Spinal cord (tissue), 10 donors: ENCODE measurements around the gene KDM2B. TPM values are rescaled to one million over a fixed set of nuclear protein-coding genes. Genes with fewer than 3 reads are reported as not detected.
A peak's percentile ranks its signal among the peaks of the same experiment; 100 is the strongest.

Experiments used
- DNase-seq, 6 donors: peaks; one replicate each; pipeline versions ENCODE4 v3.0.0 to v3.0.0-alpha.2; 2013 to 2015; ENCODE audit warnings: low spot score in 6 of 6, low read depth in 4 of 6
- H3K27ac ChIP-seq: one replicate; pipeline ENCODE4 v1.5.1; 2013; ENCODE audit warnings: low read depth, low read length, control low read depth
- H3K27me3 ChIP-seq: one replicate; pipeline ENCODE4 v1.6.1; 2013; ENCODE audit warnings: low read length; ENCODE audit not compliant: control insufficient read depth, insufficient read depth
- H3K36me3 ChIP-seq: one replicate; pipeline ENCODE4 v1.6.1; 2013; ENCODE audit warnings: low read length; ENCODE audit not compliant: control insufficient read depth, insufficient read depth
- H3K4me1 ChIP-seq: one replicate; pipeline ENCODE4 v1.6.1; 2013; ENCODE audit warnings: low read length; ENCODE audit not compliant: control insufficient read depth, insufficient read depth
- H3K4me3 ChIP-seq: one replicate; pipeline ENCODE4 v1.5.1; 2013; ENCODE audit warnings: low read depth, low read length, control low read depth
- H3K9me3 ChIP-seq: one replicate; pipeline ENCODE4 v1.6.1; 2013; ENCODE audit warnings: low read length; ENCODE audit not compliant: control insufficient read depth, insufficient read depth
- WGBS: methylation state at CpG from one replicate; pipeline ENCODE4 v1.1.5; 2013; ENCODE audit warnings: missing lambda C conversion rate; ENCODE audit not compliant: insufficient coverage; 5-methylcytosine and 5-hydroxymethylcytosine counted together
- polyA plus RNA-seq, 2 donors: library from polyadenylated mRNA; unstranded; fragments of 120-200 nt; gene quantifications; one replicate each; pipeline ENCODE4 v1.2.1, GENCODE V29; 2013; ENCODE audit not compliant: insufficient read length in 2 of 2
- total RNA-seq, 2 donors: library from RNA; depleted of rRNA in 1 of 2; stranded (reverse); fragments of 120-200 nt in 1 of 2; fragments of >200 nt in 1 of 2; gene quantifications; one replicate each; pipeline versions ENCODE4 v1.2.3 to v1.2.4, GENCODE V29; 2013 to 2014
- donor health status: healthy.

KDM2B gene
- total and polyA plus RNA-seq, 4 donors: 26.8 to 58.3 (median 43.8) TPM

DNA sequence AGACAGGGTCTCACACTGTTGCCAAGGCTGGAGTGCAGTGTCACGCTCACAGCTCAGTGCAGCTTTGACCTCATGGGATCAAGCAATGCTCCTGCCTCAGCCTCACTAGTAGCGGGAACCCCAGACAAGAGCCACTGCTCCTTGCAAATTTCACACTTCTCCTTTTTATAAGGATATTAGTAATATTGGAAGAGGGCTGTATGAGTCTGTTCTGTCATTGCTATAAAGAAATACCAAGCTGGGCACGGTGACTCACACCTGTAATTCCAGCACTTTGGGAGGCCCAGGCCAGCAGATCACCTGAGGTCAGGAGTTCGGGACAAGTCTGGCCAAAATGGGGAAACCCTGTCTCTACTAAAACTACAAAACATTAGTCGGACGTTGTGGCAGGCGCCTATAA, 32.6 kb upstream of the KDM2B start:
- Histone ChIP-seq H3K9me3 (no peaks in the 10 kb centered on the region), H3K27ac (no peak overlapping the region), H3K27me3 (no peaks in the 10 kb centered on the region), H3K4me1 (peaks cover 23% of the 10 kb centered on the region), H3K4me3 (no peak overlapping the region), H3K36me3 (no peaks in the 10 kb centered on the region)
- no peak for DNase-seq
- WGBS: 97% methylated on average over 5 of the region's 7 CpGs

DNA sequence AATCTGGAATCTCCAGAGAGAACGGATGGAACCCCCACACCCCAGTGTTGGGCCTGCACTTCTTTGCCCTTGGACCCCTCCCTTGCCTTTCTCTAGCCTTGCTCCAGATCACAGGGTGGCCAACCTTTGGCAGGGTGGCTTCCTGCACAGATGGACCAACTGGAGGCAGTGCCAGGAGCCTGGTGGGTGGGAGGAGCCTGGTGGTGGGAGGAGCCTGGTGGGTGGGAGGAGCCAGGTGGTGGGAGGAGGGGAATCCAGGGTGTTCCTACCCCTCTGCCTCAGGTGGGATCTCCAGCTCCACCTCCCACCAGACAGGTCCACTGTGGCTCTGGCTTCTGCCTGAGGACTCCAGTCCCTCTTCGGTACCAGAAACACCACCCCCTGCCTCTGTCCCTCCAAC, 30.5 kb upstream of the KDM2B start:
- Histone ChIP-seq H3K4me3 (no peak overlapping the region), H3K4me1 (peaks cover 23% of the 10 kb centered on the region), H3K27ac (no peak overlapping the region), H3K36me3 (no peaks in the 10 kb centered on the region), H3K9me3 (no peaks in the 10 kb centered on the region), H3K27me3 (no peaks in the 10 kb centered on the region)
- WGBS: 86% methylated on average over 2 of the region's 2 CpGs
- DNase-seq: no peak

DNA sequence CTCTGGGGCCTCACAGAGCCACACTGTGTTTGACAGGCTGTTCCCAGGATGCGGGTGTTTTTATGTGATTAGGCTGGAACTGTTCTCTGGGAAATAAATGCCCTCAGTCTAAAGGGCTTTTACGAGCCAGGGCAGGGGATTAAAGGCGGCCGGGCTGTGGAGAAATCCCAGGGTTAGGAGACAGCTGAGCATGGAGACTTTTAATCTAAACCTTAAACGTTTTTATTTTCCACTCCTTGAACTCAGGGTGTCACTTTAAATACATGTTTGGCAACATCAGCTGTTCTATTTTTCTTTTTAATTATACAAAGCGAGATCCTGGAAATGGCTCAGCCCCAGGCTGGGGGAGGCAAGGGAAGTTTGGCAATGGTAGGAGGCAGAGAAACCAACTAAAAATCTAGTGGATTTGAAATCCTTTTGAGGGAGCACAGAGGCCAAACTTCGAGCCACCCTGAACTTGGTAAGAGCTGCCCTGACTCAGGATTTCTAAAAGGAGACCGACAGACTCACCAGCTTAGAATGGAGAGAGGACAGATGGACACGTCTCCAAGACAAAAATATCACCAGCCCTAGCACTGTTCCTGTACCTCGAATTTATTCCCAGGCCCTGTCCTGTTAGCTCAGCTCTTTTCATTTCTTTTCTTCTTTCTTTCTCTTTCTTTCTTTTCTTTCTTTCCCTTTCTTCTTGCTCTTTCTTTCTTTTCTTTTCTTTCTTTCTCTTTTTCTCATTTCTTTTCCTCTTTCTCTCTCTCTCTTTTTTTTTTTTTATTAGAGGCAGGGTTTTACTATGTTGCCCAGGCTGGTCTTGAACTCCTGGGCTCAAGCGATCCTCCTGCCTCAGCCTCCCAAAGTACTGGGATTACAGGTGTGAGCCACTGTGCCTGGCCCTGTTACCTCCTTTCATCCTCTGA, 29.7 kb upstream of the KDM2B start:
- WGBS: 34% methylated on average over 6 of the region's 11 CpGs
- Histone ChIP-seq H3K4me1 (peaks cover 23% of the 10 kb centered on the region), H3K9me3 (no peaks in the 10 kb centered on the region), H3K4me3 (no peak overlapping the region), H3K36me3 (no peaks in the 10 kb centered on the region), H3K27me3 (no peaks in the 10 kb centered on the region), H3K27ac (peak overlapping the region; percentile 36)
- peak in 2 of 6 donors; percentile 30 to 64 for DNase-seq

DNA sequence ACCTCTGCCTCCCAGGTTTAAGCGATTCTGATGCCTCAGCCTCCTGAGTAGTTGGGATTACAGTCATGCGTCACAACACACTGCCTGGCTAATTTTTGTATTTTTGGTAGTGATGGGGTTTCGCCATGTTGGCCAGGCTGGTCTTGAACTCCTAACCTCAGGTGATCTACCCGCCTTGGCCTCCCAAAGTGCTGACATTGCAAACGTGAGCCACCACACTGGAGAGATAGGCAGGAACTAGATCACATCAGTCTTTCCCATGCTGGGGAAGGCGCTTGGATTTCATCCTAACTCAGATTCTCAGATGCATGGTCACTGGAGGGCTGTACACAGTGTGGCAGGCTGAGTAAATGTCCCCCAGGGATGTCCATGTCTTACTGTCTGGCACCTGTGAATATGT, 27.5 kb upstream of the KDM2B start:
- Histone ChIP-seq H3K27me3 (no peaks in the 10 kb centered on the region), H3K9me3 (no peaks in the 10 kb centered on the region), H3K4me3 (no peak overlapping the region), H3K36me3 (no peaks in the 10 kb centered on the region), H3K27ac (no peak overlapping the region), H3K4me1 (peaks cover 23% of the 10 kb centered on the region)
- DNase-seq: no peak
- 91% methylated on average over 5 of the region's 6 CpGs for WGBS

DNA sequence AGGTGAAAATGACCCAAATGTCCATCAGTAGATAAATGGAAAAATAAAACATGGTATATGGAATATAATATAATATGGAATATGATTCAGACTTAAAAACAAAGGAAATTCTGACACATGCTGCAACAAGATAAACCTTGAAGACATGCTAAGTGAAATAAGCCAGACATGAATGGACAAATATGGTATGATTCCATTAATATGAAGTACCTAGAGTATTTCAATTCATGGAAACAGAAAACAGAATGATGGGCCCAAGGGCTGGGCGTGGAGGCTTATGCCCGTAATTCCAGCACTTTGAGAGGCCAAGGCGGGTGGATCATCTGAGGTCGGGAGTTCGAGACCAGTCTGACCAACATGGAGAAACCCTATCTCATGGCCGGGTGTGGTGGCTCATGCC, 22.8 kb upstream of the KDM2B start:
- 97% methylated on average over 6 of the region's 6 CpGs for WGBS
- Histone ChIP-seq H3K9me3 (no peaks in the 10 kb centered on the region), H3K27ac (no peak overlapping the region), H3K36me3 (no peaks in the 10 kb centered on the region), H3K27me3 (no peaks in the 10 kb centered on the region), H3K4me3 (no peak overlapping the region), H3K4me1 (no peaks in the 10 kb centered on the region)
- DNase-seq: no peak

DNA sequence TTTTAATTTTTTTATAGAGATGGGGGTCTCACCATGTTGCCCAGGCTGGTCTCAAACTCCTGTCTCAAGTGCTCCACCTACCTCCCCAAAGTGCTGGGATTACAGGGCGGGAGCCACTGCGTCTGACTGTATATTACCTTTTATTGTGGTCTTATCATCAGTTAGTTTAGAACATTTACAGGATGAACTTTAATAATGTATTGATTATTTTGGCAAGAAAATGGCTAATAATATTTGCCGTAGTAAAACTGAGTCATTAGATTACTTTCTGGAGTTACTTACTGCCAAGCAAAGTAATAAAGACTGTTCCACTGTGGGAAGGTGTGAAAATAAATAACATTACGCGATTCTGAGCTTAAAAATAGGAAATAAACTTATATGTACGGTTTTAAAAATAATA, 21.9 kb upstream of the KDM2B start:
- no peak for DNase-seq
- Histone ChIP-seq H3K27me3 (no peaks in the 10 kb centered on the region), H3K9me3 (no peaks in the 10 kb centered on the region), H3K4me1 (no peaks in the 10 kb centered on the region), H3K27ac (no peak overlapping the region), H3K36me3 (no peaks in the 10 kb centered on the region), H3K4me3 (no peak overlapping the region)
- 100% methylated on average over 3 of the region's 6 CpGs for WGBS

DNA sequence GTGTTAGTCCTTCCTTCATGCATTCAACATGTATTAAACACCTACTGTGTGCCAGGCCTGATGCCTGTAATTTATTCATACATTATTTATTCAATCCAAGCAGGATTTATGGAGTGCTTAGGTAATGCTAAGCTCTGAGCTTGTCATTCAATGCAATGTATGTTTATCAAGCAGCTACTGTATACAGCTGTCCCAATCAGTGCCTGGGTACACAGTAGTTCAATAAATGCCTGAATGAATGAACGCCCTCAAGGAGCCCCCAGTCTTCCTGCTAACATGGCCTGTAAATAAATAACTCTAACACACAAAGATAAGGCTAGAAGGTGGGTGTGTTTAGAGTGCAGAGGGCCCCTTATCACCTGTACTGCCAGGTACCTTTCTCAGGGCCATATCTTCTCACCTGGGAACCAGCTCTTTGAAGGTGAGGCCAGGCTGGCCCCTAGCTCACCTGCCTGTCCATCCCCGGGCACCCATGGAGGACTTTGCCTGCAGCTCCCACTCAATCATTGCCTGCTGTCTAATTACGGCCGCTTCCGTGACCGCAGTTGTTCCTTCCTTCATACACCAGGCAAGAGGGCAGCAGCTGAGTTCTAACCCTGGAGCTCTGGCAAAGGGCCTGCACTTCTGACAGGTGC, 20.0 kb upstream of the KDM2B start:
- no peak overlapping the region for H3K27ac ChIP-seq
- 85% methylated on average over 5 of the region's 6 CpGs for WGBS

DNA sequence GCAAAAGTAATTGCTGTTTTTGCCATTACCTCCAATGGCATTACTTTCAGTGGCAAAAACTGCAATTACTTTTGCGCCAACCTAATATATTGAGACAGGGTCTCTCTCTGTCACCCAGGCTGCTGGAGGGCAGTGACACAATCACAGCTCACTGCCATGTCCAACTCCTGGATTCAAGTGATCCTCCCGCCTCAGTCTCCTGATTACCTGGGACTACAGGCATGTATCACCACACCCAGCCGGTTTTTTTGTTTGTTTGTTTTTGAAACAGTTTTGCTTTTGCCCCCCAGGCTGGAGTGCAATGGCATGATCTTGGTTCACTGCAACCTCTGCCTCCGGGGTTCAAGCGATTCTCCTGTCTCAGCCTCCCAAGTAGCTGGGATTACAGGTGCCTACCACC, 15.7 kb upstream of the KDM2B start:
- no peaks in the 10 kb centered on the region for H3K4me1 ChIP-seq
- WGBS: 100% methylated on average over 2 of the region's 5 CpGs
- no peaks in the 10 kb centered on the region for H3K9me3 ChIP-seq

More for the DNA sequence above, 20.0 kb upstream of the KDM2B start:
- no peaks in the 10 kb centered on the region for H3K4me1 ChIP-seq
- no peak for DNase-seq
- peaks cover 4% of the 10 kb centered on the region for H3K36me3 ChIP-seq
- no peaks in the 10 kb centered on the region for H3K9me3 ChIP-seq
- no peaks in the 10 kb centered on the region for H3K27me3 ChIP-seq
- no peak overlapping the region for H3K4me3 ChIP-seq

DNA sequence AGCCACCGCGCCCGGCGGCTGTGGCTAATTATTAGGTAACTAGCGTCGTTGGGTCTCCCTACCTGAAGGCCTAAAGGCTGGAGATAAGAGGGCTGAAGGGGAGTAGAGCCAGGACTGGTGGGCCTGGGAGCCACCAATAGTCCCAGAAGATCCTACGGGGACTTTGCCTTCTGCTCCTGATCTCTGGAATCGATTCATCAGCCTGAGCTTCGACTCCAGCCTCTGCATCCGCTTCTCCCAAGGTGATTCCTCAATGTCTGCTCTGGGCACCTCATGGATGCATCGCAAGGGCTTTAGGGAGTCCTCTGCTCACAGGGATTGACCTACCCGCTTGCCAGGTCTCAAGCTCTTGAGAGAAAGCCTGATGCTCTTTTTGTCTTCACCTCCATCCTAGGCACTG, 14.7 kb upstream of the KDM2B start:
- H3K27ac ChIP-seq: no peak overlapping the region
- no peaks in the 10 kb centered on the region for H3K9me3 ChIP-seq
- WGBS: 93% methylated on average over 12 of the region's 12 CpGs
- no peaks in the 10 kb centered on the region for H3K27me3 ChIP-seq
- no peak overlapping the region for H3K4me3 ChIP-seq
- peaks cover 10% of the 10 kb centered on the region for H3K36me3 ChIP-seq
- no peak for DNase-seq
- peaks cover 2% of the 10 kb centered on the region for H3K4me1 ChIP-seq

More for the DNA sequence above, 15.7 kb upstream of the KDM2B start:
- peaks cover 10% of the 10 kb centered on the region for H3K36me3 ChIP-seq
- H3K4me3 ChIP-seq: no peak overlapping the region
- no peaks in the 10 kb centered on the region for H3K27me3 ChIP-seq
- no peak for DNase-seq
- H3K27ac ChIP-seq: no peak overlapping the region

DNA sequence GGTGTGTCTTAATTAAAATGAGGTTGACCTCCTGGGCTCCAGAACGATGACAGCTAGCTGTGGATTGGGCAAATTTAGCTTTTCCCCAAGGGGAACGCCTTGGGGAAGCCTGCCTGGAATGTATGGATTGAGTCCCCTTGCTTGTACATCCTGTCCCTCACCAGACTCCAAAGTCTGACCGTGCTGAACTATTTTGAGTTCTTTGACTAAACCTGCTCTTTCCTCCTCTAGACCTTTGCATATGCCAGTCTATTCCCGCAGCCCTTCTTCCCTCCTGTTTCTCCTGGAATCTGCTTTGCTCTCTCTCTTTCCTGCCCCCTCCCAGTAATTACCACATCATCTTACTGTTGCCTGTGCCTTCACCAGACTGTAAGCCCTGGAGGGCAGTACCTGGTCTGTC, 11.5 kb upstream of the KDM2B start:
- H3K27ac ChIP-seq: no peak overlapping the region
- H3K4me3 ChIP-seq: no peak overlapping the region
- peaks cover 8% of the 10 kb centered on the region for H3K4me1 ChIP-seq
- no peaks in the 10 kb centered on the region for H3K9me3 ChIP-seq
- no peaks in the 10 kb centered on the region for H3K27me3 ChIP-seq
- no peak for DNase-seq
- H3K36me3 ChIP-seq: peaks cover 10% of the 10 kb centered on the region
- 74% methylated on average over 4 of the region's 4 CpGs for WGBS
